GM12872 (cell line): ENCODE results near the gene LENG8.

Experiments used
- TF ChIP-seq, protein P1 (sequence below): IDR thresholded peaks from 3 replicates; pipeline ENCODE4 v1.5.1; 2011; ENCODE audit warnings: low read depth, mild to moderate bottlenecking, low read length, moderate library complexity; ENCODE audit not compliant: insufficient read depth

The LENG8 gene

GRCh38 chr19:54465426-54466109 lies 16.6 kb downstream of the LENG8 start:
- TF ChIP-seq, protein P1, sequence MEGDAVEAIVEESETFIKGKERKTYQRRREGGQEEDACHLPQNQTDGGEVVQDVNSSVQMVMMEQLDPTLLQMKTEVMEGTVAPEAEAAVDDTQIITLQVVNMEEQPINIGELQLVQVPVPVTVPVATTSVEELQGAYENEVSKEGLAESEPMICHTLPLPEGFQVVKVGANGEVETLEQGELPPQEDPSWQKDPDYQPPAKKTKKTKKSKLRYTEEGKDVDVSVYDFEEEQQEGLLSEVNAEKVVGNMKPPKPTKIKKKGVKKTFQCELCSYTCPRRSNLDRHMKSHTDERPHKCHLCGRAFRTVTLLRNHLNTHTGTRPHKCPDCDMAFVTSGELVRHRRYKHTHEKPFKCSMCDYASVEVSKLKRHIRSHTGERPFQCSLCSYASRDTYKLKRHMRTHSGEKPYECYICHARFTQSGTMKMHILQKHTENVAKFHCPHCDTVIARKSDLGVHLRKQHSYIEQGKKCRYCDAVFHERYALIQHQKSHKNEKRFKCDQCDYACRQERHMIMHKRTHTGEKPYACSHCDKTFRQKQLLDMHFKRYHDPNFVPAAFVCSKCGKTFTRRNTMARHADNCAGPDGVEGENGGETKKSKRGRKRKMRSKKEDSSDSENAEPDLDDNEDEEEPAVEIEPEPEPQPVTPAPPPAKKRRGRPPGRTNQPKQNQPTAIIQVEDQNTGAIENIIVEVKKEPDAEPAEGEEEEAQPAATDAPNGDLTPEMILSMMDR, result no peak

DNA sequence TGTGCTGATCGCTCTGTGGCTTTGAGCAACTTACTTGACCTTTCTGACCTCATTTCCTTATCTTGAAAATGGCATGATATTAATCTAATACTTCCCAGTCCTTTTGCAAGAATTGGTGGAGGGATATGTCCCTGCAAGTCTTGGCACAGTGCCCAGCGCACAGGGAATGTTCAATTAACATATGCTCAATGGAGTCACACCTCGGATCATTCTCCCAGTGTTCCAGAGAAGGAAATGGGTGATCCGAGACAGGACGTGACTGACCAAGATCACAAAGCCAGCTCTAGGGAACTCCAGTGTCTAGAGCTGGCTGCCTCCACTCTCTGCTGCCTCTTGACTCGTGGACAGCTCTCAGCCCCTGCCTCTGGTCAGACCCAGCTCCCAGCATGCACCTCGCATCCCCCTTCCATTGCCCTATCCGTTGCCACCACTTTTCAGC lies 20.5 kb downstream of the LENG8 start:
- TF ChIP-seq, protein P1, result no peak

DNA sequence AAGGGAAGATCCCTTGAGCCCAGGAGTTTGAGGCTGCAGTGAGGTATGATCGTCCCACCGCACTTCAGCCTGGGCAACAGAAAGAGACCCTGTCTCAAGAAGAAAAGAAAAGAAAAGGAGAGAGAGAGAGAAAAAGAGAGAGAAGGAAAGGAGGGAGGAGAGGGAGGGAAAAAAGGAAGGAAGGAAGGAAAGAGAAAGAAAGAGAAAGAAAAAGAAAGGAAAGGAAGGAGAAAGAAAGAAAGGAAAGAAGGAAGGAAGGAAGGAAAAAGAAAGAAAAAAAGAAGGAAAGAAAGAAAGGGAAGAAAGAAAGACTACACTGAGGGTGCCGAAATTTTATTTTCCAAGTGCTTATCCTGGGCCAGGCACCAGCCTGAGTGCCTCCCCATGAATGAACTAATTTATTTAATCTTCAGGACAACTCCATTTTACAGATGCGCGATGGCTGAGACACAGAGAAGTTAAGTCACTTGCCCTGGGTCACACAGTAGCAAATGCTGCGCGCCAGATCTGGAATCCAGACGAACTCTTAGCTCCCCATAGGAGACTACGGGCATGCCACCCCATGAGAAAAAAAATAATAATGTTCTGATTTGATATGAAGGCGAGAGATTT lies 21.4 kb downstream of the LENG8 start:
- TF ChIP-seq, protein P1, result no peak

DNA sequence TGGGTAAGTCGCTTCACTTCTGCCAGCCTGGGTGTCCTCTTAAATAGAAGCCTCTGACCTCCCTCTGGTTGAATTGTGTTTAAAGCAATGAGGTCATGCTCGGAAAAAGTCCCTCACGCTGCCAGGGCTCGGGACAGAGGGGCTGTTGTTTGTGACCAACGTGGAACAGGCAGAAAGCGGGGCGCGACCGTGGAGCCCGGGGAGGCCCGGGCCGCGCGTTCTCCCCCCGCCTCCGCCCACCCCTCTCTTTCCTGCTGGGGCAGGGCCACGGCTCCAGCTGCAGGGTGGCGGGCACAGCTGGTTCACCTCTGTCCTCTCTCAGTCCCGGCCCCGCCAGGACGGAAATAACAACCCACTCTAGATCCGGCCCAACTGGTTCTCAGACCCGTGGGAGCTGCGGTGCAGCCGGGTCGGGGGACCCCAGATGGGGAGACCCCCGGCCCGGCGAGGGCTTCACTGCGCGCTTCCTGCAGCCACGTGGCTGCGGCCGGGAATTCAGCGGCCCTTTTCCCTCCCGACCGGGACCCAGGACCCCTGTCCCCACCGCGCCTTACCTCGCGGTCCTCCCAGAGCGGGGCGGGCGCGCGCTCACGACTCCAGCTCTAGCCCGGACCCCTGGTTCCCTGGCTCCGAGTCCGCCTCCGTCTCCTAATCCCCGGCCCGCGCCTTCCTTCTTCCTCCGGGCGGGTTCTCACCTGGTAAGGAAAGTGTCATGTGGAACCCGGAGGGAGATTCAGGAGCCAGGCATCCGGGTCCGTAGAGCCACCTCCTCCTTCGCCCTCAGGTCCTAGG lies 22.2 kb downstream of the LENG8 start:
- TF ChIP-seq, protein P1, result no peak

DNA sequence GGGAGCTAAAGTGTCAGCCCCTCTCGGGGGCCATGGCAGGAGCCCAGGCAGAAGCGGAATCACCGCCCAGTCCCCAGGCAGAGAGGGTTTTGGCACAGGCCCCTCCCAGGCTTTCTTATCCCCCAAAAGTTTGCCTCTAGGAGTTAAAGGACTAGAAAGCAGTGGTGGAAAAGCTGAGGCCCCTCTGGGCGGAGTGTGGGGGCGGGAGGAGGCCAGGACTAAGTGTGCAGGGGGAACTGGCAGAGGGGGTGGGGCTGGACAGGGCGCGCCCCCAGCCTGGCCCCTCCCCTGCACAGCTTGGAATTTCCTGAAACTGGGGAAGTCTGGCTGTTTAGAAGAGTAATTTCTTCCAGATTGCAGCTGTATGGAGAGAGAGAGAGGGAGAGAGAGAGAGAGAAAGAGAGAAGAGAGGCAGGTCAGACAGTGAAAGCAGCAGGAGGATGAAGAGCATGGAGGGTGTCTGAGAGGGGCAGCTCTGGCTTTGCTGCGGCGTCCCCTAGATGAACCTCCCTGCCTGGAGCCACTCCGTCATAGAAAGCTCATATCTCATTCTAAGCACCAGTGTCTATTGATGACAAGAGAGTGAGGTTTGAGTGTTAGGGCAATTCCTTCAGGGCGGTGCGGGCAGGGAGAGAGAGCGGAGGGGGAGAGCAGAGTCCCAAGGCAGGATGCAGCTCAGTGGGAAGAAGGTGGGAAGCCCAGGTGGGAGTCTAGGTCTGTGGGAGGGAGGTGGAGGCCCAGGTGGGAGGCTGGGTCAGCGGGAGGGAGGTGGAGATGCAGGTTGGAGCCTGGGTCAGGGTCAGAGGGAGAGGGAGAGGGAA lies 24.3 kb downstream of the LENG8 start, which contains the start of gene CDC42EP5:
CDC42EP5 (minus strand) TSS at position 226 of the 821 bp plus-strand sequence. CDS start 7,749 bp downstream, outside the sequence.
- TF ChIP-seq, protein P1, result no peak

GRCh38 chr19:54473892-54474372 lies 24.9 kb downstream of the LENG8 start:
- TF ChIP-seq, protein P1, result no peak

GRCh38 chr19:54475706-54476105 lies 26.7 kb downstream of the LENG8 start:
- TF ChIP-seq, protein P1, result no peak
